Mammary epithelial cell (primary cell): Measurements from ENCODE around the gene LUC7L.

ENCODE experiments used
- CTCF ChIP-seq, 2 donors: IDR thresholded peaks in 1 of 2; conservative IDR thresholded peaks in 1 of 2; 2 replicates each; pipeline ENCODE4 v1.5.1; 2011 to 2012; ENCODE audit warnings: inconsistent platforms in 2 of 2, low read length in 2 of 2, mild to moderate bottlenecking in 2 of 2, control low read depth in 1 of 2, low read depth in 1 of 2; ENCODE audit not compliant: insufficient read depth in 1 of 2; ENCODE audit errors: extremely low read depth in 1 of 2
- EZH2 ChIP-seq: IDR thresholded peaks from 2 replicates; pipeline ENCODE4 v1.6.1; 2012; ENCODE audit warnings: low read length, inconsistent platforms, borderline replicate concordance

GRCh38 chr16:167122-167690 is 62.0 kb downstream of the LUC7L start:
- no peak for TF ChIP-seq CTCF (conservative IDR thresholded peaks at IDR 0.05 in 1 of 2, IDR thresholded peaks at IDR 0.05 in 1 of 2; ENCODE audit: extremely low read depth in 1 of 2, insufficient read depth in 1 of 2, low read depth in 1 of 2, low read length in 2 of 2)
- TF ChIP-seq EZH2 = no peak
